AML-193 (cell line): ENCODE measurements around the gene HOATZ.

Source experiments
- DNase-seq, 2 experiments: peaks; one replicate each; lab custom pipeline; 2025; lab: John Stamatoyannopoulos, UW

HOATZ gene

GRCh38 chr11:111522426-111522825 is 7.8 kb downstream of the HOATZ start:
- DNase-seq = no peak

DNA sequence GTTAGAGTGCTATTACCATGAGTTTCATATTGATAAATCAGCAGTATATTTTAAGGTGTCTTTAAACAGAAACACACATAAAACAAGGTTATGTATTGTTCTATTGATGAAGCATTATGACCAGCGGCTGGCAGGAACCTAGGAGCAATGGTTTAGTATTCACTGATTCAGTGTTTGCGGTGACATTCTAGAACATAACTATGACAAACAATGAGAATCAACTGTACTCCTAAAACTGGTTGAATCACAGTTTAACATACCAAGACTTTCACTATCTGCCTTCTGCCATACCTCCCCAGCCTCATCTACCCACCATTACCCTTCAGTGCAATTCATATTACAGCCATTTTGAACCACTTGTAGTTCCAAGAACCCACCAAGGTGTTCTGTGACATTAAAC is 8.8 kb downstream of the HOATZ start:
- no peak for DNase-seq

DNA sequence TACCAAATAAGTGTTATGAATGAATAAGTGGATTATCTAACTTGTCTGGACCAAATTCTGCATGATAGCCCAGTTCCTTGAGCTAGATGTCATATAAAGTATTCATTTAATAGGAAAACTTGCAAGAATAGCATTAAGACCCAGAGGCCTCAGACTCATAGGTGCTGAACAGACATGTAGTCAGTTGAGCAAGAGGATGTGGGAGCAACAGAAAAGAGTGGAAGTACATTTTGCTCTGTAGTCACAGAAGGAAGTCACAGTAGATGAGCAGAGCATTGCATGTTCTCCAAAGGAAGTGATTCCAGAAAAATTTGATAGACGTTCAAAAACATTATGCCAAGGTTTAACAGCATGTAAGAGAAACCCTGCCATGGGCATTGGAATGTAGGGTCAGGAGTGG is 9.5 kb downstream of the HOATZ start:
- DNase-seq = peak; percentile 49 to 58

GRCh38 chr11:111525456-111525855 is 10.9 kb downstream of the HOATZ start:
- DNase-seq = no peak

DNA sequence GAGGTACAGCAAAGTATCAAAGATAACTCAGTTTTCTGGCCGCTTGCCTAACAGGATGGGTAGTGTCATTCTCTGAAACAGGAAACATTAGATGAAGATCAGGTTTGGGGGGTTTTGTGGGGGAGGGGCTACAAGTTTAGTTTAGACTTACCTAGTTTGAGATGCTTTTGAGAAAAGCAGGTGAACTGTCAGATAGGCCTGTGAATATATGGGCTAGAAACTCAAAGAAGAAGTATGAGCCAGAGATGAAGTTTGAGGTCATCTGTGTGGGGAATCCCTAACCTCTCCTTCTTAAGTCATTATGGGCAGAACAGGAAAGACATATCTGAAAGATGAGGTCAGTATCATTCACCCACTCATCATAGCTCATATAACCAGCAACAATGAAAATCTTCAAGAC is 11.9 kb downstream of the HOATZ start:
- DNase-seq = no peak

- no peak for DNase-seq
These were observed 12.7 kb downstream of the HOATZ start for GRCh38 chr11:111527279-111527678.

- peak in 1 of 2 experiments; percentile 13 for DNase-seq
These were observed 14.0 kb downstream of the HOATZ start for GRCh38 chr11:111528557-111528956.

- no peak for DNase-seq
These were observed 15.5 kb downstream of the HOATZ start for GRCh38 chr11:111530091-111530490.

DNA sequence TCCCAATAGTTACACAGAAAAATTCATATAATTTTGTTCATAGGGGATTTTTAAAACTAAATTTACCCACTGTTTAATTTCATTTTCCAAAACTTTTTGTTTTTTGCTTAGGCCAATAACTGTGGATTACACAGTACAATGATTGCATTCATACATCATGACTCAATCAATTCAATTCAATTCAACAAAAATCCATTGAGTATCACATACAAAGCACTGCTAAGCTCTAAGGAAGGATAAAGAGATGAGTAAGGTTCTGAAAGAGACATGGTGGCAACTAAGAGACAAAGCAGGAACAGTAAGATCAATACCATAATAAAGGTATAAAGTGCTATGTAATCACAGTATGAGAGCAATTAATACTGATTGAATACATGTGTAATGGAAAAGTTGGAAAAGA is 16.6 kb downstream of the HOATZ start:
- DNase-seq = no peak

DNA sequence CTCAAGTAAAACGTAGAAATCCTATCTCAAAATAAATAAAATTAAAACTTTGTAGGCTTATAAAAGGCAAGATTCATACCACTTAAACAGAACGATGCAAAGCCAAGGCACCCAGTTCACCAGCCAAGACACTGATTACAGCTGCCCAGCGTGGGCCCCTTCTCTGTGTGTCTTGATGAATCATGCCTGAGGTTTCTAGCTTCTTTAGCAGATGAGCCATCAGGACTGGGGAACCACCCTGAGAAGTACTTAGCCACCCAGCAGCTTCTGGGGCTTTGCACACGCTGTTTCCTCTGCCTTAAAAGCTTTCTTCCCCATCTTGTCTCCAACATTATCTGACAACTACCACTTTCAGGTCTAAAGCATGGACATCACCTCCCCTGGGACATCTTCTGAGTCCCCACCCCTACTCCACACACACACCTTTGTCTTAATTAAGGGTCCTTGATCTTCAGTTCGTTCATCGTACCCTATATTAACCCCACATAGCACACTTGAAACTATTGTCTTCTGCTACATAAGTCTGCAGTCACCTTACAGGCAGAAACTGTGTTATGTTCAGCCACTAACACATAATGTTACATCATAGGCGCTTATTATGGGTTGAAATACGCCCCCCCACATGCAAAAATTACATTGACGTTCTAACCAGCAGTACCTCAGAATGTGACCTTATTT is 17.2 kb downstream of the HOATZ start:
- peak; percentile 63 to 73 for DNase-seq

- DNase-seq = peak; percentile 14 to 17
These were observed 17.8 kb downstream of the HOATZ start for GRCh38 chr11:111532365-111532709.

DNA sequence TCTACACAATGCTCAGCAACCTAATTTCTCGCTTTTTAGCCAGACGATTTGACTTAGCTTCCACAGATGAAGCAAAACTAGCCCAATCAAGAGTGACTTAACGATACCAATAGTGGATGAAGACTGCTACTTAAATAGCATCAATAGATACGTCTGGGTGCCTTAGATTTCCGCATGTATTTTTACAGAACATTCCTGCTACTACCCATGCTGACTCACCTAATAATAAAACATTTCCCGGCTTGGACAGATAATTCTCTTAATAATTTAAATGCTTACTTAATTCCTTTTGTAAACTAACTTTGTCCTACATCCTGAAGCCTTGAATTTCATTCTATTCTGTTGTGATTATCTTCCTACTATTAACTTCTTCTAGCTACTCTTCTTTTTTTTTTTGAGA is 20.7 kb downstream of the HOATZ start:
- DNase-seq = no peak

DNA sequence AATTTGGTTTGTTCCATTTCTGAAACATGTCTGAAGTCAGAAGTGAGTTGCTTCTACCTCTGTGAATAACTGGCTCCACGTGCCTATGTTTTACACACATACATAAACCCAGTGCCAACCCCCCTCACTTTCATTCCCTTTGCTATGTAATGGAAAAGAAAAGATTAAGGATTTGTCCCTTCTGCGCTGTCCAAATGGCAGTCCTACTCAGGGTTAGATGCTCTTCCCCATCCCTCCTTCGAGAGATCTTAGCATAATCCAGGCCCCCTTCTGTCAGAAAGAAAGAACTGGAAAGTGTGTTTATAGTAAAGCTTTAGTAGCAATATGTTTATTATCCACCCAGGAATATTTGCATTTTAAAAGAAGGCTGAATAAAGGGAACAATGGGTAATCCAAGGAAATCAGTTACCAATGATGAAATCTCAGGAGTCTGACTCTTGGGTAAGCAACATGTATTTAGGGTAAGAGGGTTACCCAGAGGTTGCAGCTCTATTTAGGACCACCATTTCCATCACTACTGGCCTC is 22.8 kb downstream of the HOATZ start:
- no peak for DNase-seq

GRCh38 chr11:111538407-111539114 is 24.0 kb downstream of the HOATZ start:
- no peak for DNase-seq

DNA sequence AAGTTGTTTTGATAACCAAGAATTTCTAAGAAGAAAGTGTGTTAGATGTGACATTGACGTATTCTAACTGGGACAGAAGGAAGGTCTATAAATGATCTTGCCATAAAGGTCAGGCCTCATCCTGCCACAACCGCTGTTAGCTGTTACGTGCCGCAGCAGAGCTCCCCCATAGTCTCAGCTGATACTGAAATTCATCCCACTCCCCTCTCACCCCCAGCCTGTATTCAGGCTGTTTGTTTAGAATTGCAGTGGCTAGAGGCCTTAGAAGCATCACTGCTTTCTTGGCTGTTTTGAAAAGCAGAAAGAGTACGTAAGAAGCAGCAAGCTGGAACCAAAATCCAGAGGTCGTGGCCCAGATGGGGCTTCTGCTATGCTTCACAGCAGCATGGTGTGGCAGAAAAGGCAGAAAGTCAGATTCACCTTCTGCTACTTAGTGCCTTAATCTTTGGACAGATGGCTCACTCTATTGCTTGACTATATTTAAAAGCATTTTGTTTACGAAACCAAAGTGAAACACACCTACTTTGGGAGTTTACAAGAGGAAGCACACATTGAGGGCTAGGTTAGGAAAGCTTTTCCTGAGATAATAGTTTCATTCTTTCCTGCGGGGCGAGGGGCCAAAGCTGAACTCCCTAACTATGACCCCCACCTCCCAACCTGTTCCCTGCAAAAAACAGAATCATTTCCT is 25.0 kb downstream of the HOATZ start:
- no peak for DNase-seq

DNA sequence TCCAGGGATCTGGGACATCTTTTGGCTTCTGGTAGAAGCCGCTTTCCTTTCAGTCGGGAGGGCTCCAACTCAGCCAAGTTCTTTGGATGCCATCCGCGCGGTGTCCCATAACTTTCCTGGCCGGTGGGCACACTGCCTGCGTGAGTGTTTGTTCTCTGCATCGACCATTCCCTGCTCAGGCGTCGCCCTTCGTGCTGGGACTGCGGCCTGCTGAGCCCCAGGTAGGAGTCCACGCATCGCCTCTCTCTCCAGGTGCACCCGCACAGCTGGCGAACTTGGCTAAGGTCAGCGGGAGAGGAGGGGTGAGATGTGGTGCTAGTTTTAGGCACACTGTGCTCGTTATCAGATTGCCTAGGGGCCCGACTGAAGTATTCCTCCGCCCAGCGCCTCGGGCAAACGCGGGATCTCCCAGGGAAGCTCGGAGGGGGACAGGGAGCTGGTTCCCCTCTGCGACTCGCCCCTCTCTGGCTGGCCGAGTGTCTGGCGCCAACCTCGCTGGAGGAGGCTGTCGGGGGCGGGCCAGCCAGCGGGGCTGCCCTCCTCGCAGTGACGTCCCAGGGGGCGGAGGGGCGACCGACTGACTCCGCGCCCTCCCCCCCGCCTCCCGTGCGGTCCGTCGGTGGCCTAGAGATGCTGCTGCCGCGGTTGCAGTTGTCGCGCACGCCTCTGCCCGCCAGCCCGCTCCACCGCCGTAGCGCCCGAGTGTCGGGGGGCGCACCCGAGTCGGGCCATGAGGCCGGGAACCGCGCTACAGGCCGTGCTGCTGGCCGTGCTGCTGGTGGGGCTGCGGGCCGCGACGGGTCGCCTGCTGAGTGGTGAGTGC is 25.7 kb downstream of the HOATZ start, which contains the start of gene LAYN:
LAYN (plus strand) TSS at position 607 of the 823 bp plus-strand sequence; CDS start at position 731, 124 bp downstream.
- DNase-seq = no peak

DNA sequence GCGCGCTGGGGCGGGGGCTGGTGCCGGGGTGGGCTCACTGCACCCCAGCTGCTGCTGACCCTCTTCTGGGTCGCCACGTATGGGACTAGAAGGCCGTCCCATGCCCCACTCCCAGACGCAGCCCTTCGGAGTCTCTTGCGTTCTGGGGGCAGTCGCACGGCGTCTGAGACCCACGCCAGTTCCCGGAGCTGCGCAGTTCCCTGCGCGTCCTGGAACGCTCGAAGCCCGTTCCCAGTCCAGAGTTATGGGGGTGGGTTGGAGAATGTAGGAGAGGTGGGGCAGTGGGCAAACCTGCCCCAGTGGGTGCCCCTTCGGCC is 26.3 kb downstream of the HOATZ start:
- DNase-seq = no peak

GRCh38 chr11:111541254-111542061 is 26.9 kb downstream of the HOATZ start:
- no peak for DNase-seq

GRCh38 chr11:111542606-111543275 is 28.2 kb downstream of the HOATZ start:
- DNase-seq = no peak

- no peak for DNase-seq
These were observed 33.9 kb downstream of the HOATZ start for GRCh38 chr11:111548525-111548924.
